GM20000 (cell line): ENCODE data around the gene ROBO1.

Experiments
- DNase-seq: peaks from one replicate; pipeline ENCODE4 v3.0.0; 2012; ENCODE audit warnings: low spot score
- CTCF ChIP-seq: IDR thresholded peaks from 2 replicates; pipeline ENCODE4 v1.5.1; 2012; ENCODE audit warnings: mild to moderate bottlenecking, control low read depth; ENCODE audit errors: extremely low read depth, missing control alignments

ROBO1 gene

GRCh38 chr3:79362571-79363270 is 405.1 kb downstream of the ROBO1 start:
- TF ChIP-seq CTCF: no peak
- no peak for DNase-seq

- DNase-seq: peak; percentile 4
- TF ChIP-seq CTCF: peak; percentile 34
Observed at GRCh38 chr3:79361748-79362378, 405.9 kb downstream of the ROBO1 start.

GRCh38 chr3:79358327-79358726 is 409.5 kb downstream of the ROBO1 start:
- TF ChIP-seq CTCF: no peak

GRCh38 chr3:79354179-79354688 is 413.6 kb downstream of the ROBO1 start:
- TF ChIP-seq CTCF: no peak
- DNase-seq: no peak

More at GRCh38 chr3:79358327-79358726, 409.5 kb downstream of the ROBO1 start:
- DNase-seq: no peak

GRCh38 chr3:79351699-79352098 is 416.1 kb downstream of the ROBO1 start:
- no peak for TF ChIP-seq CTCF

GRCh38 chr3:79344876-79345871 is 422.6 kb downstream of the ROBO1 start:
- DNase-seq: no peak
- no peak for TF ChIP-seq CTCF

More at GRCh38 chr3:79351699-79352098, 416.1 kb downstream of the ROBO1 start:
- DNase-seq: no peak
